ENCODE measurements around the gene PYCARD.

GRCh38 chr16:31200821-31201568 lies 1.6 kb downstream of the PYCARD start:
- TF ChIP-seq, protein P1, sequence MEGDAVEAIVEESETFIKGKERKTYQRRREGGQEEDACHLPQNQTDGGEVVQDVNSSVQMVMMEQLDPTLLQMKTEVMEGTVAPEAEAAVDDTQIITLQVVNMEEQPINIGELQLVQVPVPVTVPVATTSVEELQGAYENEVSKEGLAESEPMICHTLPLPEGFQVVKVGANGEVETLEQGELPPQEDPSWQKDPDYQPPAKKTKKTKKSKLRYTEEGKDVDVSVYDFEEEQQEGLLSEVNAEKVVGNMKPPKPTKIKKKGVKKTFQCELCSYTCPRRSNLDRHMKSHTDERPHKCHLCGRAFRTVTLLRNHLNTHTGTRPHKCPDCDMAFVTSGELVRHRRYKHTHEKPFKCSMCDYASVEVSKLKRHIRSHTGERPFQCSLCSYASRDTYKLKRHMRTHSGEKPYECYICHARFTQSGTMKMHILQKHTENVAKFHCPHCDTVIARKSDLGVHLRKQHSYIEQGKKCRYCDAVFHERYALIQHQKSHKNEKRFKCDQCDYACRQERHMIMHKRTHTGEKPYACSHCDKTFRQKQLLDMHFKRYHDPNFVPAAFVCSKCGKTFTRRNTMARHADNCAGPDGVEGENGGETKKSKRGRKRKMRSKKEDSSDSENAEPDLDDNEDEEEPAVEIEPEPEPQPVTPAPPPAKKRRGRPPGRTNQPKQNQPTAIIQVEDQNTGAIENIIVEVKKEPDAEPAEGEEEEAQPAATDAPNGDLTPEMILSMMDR (IDR thresholded peaks at IDR 0.05) = no peak
- TF ChIP-seq POLR2A (IDR thresholded peaks at IDR 0.05) (no peak), EP300 (IDR thresholded peaks at IDR 0.05) (no peak)

All from tibial nerve (tissue), 4 donors.